GM19463 (cell line): ENCODE measurements around the gene RALGAPA1.

Source experiments
- ATAC-seq: cut with Tn5 transposase; IDR thresholded peaks from one replicate; pipeline ENCODE4 v1.9.1; 2021; ENCODE audit warnings: mild to moderate bottlenecking, moderate library complexity; ENCODE audit not compliant: unreplicated experiment

RALGAPA1 gene

DNA sequence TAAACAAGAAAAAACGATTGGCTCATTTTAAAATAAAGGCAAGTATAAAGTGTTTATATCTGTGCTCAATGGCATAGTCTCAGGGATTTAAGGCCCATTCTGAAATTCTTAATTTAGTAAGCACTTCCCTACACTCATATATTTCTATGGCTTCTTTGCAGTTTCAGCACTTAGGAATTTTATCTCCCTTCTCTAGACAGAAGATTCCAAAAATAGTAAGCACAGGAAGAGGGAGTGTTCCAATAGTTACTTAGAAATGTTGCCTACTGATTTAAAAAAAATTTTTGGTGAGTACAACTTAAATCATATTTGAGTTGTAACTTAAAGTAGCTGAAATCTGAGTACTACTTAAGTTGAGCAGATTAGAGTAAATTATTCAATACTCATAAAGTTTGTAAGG is 255.3 kb downstream of the RALGAPA1 start:
- ATAC-seq: no peak

GRCh38 chr14:35551081-35551480 is 258.0 kb downstream of the RALGAPA1 start:
- no peak for ATAC-seq

DNA sequence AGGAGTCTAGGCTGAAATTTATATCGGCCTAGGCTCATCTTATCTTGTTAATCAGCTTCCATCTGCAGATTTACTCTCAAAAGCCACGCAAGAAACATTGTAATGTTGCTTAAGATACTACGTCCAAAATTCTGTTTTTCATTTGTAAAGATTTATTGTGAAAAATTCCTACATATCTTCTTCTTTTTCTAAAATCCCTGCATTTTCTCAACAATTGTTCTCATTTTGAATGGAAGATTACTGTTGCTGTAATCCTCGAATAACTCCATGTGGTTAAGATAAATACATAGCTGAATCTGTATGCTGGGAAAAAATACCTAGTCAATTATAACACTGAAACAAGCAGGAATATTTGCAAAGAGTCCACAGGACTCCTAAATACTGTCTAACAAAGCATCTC is 259.5 kb downstream of the RALGAPA1 start:
- no peak for ATAC-seq

GRCh38 chr14:35543006-35543405 is 266.1 kb downstream of the RALGAPA1 start:
- ATAC-seq: no peak

DNA sequence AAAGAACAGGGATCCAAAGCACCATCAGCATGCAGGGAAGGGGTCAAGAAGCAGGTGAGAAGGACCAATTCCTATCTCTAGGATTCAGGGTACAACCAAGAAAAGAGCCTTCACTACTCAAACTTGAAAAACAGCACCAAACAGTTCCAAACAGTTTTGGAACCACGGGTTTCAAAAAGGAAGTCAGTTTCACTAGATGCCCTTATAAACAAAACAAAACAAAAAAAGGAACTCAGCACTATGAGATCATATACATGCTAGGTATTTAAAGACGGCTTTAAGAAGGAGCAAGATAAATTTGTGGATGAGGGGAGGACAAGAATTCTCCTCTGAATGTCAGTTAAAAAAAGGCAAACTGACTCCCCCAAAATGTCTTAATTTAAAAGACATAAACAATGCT is 269.1 kb downstream of the RALGAPA1 start:
- ATAC-seq: no peak

- ATAC-seq: no peak
These were observed 273.5 kb downstream of the RALGAPA1 start for GRCh38 chr14:35535483-35536112.

DNA sequence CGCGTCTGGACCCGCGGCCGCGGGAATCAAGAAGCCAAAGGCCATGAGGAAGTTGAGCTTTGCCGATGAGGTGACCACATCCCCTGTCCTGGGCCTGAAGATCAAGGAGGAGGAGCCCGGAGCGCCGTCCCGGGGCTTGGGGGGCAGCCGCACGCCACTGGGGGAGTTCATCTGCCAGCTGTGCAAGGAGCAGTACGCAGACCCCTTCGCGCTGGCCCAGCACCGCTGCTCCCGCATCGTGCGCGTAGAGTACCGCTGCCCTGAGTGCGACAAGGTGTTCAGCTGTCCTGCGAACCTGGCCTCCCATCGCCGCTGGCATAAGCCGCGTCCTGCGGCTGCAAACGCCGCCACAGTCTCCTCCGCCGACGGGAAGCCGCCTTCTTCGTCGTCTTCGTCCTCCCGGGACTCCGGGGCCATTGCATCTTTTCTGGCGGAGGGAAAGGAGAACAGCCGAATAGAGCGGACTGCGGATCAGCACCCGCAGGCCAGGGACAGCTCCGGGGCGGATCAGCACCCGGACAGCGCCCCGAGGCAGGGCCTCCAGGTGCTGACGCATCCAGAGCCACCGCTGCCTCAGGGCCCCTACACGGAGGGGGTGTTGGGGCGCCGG is 274.1 kb downstream of the RALGAPA1 start:
- peak; percentile 46 for ATAC-seq

- ATAC-seq: peak; percentile 22
These were observed 274.8 kb downstream of the RALGAPA1 start for GRCh38 chr14:35534208-35534872.

DNA sequence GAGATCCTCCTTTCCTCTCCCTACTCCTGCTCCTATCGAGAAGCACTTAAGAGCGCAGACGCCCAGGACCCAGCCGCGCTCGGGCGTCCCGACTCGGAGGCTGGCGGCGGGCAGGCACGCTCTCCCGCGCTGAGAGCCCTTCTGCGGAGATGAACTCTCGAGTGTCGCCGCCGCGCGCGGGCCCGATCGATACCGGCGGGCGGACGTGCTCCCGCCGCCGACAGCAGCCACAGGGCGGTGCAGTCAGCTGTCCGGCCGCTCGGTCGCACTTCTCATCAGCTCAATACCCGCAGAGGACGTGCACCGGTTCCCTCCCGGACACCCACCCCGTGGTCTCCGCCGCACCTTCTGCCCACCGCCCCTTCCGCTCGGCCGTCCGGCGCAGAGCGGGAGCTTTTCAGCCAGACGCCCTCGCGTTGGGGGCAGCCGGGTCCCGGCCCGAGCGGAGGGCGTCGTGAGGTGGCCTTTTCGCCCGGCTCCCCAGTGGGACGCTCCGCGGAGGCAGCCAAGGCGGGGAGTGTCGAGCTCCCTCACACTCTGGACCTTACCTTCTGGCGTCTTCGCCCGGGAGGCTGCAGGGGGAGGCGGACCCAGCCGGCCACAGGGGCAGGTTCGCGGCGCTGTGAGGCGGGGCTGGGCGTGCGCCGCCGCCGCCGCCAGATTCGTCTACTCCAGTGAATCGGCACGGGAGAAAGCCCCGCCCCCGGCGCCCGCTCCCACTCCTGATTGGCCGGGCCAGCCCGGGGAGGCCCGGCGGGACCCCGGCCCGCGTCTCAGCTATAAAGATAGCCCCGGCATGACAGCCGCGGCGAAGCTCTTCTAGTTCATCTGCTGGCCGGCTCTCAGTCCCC is 275.5 kb downstream of the RALGAPA1 start, which contains the start of gene INSM2:
TSS of gene INSM2 (plus strand) at position 808 of the 851 bp plus-strand sequence. CDS start 89 bp downstream, outside the sequence.
- peak; percentile 74 for ATAC-seq

DNA sequence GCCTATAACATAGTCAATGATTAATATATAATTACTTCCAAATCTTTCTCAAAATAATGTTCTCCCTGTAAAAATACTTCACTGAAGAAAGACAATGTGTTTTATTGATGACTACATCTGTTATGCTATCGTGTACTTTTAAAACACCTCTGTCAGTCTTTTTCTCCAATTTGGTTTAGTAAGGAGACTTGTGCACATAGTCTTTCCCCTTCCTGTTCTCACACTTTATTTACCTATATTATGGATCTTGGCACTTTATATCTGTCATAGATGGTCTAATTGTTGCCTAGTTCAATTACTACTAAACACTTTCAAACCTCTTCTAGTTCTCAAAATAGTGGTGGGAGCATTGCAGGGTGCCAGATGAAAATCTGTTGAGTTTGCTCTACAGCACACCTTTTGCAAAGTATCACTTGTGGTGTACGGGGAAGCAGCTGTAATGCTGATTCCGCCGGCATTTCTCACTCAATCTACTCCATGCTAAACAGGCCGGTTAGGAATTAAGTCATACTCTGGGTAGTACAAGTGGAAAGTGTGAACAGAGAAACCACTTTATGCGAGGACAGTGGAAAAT is 276.2 kb downstream of the RALGAPA1 start:
- ATAC-seq: peak; percentile 12

- ATAC-seq: no peak
These were observed 276.9 kb downstream of the RALGAPA1 start for GRCh38 chr14:35531960-35532747.

DNA sequence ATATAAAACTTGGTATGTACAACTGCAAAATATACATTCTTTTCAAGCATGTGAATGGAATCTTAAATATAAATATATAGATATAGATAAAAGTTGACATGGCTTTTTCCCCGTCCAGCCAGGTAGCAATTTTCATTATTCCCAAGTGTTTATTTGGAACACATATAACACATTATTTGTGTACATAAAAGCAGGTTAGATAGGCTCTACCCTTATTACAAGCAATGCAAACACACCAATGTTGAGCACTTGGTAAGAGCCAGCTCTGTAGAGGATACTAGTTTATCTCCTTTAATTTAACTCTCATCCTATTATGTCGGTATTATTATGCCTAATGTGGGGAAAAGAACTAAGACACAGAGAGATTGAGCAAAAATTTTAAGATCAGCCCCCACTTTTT is 282.1 kb downstream of the RALGAPA1 start:
- no peak for ATAC-seq

DNA sequence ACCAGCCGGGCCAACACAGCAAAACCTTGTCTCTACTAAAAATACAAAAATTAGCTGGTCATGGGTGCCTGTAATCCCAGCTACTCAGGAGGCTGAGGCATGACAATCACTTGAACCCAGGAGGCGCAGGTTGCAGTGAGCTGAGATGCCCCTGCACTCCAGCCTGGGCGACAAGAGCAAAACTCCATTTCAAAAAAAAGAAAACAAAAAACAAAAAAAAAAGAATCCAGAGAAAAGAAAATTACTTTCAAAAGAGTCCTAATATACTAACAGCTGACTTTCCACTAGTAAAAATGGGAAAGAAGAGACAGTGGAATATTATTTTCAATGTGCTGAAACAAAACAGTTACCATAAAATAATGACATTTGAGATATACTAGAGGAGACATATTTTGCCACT is 283.4 kb downstream of the RALGAPA1 start:
- no peak for ATAC-seq

- no peak for ATAC-seq
These were observed 289.1 kb downstream of the RALGAPA1 start for GRCh38 chr14:35519986-35520385.

DNA sequence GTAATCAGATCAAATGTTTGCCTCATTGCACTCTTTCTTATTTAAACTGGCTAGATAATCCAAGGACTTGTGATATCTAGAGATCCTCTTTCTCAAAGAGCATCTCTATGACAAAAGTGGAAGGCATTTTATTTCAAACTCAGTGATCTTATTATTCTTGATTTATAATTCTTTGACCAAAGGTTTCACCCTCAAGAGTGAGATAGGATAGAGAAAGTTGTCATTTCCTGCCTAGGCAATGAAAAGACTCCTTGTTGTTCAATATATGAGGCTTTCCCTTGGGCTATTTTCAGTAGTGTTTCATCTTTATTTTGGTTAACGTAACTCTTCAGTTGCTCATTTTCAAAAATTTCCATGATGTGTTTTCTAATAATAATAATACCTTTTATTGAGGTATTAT is 293.2 kb downstream of the RALGAPA1 start:
- ATAC-seq: no peak

GRCh38 chr14:35512765-35513164 is 296.3 kb downstream of the RALGAPA1 start:
- no peak for ATAC-seq

DNA sequence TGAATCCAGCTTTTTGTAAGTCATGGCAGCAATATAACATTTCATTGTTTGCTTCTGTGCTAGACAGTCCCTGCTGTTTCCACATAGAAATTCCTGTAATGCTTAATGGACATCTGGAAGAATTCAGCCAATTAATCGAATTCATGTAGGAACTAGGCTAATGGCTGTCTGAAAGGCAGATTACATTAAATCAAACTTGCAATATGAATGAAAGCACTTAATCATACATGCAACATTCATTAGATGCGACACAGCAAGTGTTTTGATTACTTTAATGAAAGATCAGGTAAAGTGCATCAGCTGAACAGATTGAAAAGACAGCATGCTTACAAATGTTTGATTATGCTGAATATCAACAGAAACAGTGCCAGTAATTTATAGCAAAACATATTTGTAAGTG is 299.2 kb downstream of the RALGAPA1 start:
- ATAC-seq: no peak

GRCh38 chr14:35506927-35507326 is 302.2 kb downstream of the RALGAPA1 start:
- ATAC-seq: no peak

- ATAC-seq: no peak
These were observed 302.6 kb downstream of the RALGAPA1 start for GRCh38 chr14:35506461-35506860.

DNA sequence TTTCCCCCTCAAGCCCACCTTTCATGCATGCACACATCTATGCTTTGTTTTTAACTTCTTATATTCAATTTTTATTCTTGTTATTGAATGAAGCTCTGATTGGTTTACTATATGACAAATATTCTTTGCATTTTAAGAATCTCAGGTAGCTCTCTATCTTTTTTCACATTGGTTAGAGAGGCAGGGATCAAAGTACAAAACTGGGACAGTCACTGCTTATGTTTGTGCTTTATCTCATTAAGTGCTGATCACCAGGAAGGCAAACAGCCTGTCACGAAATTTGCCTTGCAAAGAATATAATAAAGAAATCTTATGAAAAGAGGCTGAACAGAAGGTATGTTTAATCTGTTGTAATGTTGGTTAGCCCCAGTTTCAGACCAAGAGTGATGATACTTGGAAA is 304.8 kb downstream of the RALGAPA1 start:
- ATAC-seq: no peak
